HG03108 (cell line): ENCODE results near the gene SERPINB10.

Experiments
- ATAC-seq: cut with Tn5 transposase; IDR thresholded peaks from one replicate; pipeline ENCODE4 v1.9.1; 2021; ENCODE audit warnings: moderate library complexity; ENCODE audit not compliant: unreplicated experiment

Gene SERPINB10, protein sequence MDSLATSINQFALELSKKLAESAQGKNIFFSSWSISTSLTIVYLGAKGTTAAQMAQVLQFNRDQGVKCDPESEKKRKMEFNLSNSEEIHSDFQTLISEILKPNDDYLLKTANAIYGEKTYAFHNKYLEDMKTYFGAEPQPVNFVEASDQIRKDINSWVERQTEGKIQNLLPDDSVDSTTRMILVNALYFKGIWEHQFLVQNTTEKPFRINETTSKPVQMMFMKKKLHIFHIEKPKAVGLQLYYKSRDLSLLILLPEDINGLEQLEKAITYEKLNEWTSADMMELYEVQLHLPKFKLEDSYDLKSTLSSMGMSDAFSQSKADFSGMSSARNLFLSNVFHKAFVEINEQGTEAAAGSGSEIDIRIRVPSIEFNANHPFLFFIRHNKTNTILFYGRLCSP

DNA sequence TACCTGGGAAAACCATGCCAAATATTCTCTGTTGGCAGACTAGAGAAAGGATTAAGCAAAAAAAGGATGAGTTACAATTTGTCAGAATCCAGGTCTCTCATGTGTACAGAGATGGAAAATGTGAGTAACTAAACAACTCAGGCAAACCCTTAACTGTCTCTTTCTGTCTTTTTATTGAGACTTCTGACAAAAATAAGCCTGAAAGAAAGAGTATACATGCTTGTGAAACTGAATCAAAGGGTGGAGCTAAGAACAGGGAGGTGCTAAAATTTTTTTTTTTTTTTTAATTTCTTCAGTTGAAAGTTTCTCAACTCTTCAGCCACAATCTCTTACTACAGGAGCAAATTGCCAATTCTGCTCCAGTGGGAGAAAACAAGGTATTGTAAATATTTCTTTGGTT is at the start of gene SERPINB10:
SERPINB10 (plus strand) TSS at position 295 of the 400 bp plus-strand sequence. CDS start 7,553 bp downstream, outside the sequence.
- ATAC-seq: peak; percentile 54

DNA sequence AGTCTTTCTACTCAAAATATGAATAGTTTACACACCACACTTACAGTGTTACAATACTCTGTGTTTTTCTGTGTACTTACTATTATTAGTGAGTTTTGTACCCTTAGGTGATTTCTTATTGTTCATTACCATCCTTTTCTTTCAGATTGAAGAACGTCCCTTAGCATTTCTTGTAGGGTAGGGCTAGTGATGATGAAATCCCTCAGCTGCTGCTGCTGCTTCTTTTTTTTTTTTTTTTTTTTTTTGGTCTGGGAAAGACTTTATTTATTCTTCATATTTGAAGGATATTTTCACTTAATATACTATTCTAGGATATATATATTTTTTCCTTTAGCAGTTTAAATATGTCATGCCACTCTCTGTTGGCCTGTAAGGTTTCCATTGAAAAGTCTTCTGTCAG is 49.3 kb upstream of the SERPINB10 start:
- ATAC-seq: no peak

DNA sequence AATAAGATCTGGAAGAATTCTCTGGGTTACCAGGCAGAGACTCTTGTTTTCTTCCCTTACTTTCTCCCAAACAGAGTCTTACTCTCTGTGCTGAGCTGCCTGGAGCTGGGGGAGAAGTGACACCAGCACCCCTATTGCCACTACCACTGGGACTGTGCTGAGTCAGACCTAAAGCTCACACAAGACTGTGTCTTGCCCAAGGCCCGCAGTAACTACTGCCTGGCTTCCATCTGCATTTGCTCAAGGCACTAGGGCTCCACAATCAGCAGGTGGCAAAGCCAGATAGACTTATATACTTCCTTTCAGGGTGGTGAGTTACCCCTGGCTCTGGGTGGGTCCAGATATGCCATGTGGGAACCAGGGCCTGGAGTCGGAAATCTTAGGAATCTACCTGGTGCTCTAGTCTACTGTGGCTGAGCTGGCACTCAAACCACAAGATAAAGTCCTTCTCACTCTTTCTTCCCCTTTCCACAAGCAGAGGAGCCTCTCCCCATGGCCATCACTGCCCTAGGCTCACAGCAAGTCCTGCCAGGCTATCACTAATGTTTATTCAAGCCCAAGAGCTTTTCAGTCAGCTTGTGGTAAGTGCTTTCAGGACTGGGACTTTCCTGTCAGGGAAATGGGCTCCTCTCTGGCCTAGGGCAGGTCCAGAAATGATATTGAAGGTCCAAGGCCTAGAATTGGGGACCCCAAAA is 47.8 kb upstream of the SERPINB10 start:
- ATAC-seq: no peak

DNA sequence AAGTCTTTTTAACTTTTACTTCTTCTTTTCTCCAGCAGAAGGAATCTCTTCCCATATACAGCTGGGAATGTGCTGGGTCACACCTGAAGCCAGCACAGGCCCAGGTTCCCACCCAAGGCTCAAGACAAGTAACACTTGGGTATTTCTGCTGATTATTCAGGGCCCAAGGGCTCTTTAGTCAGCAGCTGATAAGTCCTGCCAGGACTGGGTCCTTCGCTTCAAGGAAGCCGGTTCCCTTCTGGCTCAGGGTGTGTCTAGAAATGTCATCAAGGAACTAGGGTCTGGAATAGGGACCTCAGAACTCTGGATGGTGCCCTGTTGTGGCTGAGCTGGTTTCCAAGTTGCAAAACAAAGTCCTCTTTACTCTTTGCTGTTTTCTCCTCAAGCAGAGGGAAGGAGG is 47.2 kb upstream of the SERPINB10 start:
- ATAC-seq: no peak

DNA sequence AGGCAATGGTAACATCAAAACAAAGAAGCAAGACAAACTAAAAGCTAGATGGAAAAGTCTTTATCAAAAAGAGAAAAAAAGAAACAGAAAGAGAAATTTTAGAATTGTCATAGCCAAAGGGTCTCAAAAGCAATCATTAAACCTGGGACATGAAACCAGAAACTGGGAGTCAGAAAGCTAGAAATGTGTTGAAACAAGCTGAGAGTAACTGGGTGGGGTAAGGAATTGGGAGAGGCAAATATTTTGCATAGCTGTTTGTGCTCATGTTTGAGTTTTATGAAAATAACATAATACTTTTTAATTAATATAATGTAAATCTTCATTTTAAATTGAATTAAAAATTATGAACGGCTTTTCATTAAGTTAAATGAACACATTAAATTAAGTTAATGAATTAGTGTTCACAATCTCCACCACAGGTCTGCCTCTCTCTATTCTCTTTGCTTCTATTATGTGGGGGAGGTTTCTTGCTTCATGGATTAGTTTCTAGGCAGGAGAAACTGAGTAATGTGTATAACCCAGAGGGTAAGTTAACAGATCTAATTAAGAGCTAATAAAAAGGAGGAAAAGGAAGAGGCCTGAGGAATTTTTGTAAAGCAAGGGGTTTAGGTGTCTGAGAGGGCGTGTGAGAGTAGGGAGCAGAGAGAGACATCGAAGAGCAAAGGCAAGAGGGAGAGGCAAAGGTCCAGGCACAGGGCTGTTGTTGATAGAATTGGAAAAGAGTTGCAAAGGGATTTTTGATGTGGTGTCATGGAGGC is 40.2 kb upstream of the SERPINB10 start:
- no peak for ATAC-seq

DNA sequence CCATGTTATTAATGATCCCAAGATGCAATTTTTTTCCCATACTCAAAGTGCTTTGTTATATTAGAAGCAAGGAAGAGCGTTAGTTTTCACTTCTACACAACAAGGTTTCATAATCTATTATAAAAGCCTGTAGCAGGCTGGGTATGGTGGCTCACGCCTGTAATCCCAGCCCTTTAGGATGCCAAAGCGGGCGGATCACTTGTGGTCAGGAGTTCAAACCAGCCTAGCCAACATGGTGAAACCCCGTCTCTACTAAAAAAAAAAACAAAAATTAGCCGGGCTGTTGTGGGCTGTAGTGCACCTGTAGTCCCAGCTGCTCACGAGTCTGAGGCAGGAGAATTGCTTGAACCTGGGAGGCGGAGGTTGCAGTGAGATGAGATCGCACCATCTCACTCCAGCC is 39.2 kb upstream of the SERPINB10 start:
- ATAC-seq: no peak

DNA sequence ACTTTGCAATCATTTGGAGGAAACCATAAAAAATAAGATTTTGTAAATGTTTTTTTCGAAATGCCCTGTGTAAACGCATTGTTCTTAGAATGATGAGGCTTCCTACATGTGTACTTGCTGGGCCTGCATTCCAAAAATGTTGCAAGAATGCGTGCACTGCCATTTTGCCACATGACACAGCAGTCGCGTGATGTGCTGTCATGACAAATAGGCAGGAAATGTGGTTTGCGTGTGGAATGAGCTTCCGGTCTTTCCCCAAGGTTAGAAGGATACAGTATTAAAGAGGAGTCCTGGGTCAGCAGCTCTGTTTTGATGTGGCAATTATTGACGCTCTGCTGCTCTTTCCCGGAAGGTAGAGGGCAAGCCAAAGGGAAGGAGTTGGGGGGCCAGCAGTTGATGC is 38.4 kb upstream of the SERPINB10 start:
- no peak for ATAC-seq

DNA sequence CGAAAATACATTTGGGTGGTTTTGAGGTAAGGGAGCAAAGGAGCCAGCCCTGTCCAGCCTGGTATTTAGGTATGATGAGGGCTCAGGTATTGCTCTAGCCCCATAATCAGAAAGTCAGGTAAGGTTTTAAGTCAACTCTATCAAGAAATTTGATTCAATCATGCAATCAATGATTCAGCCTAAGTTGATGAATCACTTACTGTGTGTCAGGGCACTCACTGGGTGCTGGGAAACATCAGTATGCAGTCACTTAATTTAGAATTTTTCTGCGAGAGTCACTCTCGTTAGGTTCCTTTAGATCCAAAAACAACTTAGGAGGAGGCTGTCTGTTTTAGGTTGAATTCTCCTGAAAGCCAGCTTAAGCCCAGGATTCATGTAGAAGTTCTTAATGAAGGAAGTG is 37.9 kb upstream of the SERPINB10 start:
- no peak for ATAC-seq

DNA sequence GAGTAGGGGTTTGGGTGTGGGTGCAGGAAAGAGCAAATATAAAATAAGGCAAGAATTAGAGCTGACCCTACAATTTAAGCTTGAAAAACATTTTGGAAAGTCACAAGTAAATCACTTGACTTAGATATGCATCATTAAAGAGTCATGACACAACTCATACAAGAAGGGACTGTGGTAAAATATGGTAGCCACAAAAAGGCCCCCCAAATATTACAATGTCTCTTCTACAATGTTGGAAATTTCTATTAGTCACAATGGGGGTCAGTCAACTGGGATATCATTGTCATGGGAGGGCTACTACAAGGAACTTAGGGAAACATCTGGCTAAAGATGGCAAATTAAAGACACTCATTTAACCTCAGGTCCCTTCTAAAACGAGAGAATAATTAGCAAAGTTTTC is 35.9 kb upstream of the SERPINB10 start:
- no peak for ATAC-seq

DNA sequence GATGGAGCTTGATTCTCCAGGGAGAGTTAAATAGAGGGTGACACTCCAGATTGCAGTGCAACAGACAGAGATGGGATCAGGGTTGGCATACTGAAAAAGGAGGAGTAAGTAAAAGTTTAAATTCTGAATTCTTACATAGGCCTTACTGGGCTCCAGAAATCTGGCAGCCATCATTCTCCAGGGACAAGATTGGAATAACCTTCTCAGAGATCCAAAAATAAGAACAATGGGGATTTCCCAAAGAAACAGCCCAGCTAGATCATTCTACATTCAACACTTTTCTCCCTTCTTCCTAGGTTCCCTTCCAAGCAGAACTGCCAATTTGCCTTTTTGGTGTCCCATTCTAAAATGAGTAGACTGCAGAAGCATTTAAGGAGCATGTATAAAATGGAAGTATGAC is 35.2 kb upstream of the SERPINB10 start:
- ATAC-seq: no peak

DNA sequence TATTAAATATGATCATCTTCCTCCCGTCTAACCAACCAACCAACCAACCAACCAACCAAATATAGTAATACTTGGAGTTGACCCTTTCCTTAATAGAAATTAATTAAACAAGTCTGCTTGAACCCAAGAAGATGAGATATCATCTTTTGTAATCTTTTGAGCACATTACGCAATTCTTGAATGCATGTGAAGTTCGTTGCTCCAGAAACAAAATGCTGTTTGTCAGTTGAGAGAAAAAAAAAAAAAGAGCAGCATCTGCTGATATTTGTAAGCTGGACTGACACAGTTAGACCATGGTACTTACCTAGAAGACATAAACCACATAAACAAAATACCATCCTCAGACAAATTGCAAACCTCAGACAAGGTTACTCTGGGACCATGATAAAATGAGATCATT is 29.4 kb upstream of the SERPINB10 start:
- ATAC-seq: no peak

DNA sequence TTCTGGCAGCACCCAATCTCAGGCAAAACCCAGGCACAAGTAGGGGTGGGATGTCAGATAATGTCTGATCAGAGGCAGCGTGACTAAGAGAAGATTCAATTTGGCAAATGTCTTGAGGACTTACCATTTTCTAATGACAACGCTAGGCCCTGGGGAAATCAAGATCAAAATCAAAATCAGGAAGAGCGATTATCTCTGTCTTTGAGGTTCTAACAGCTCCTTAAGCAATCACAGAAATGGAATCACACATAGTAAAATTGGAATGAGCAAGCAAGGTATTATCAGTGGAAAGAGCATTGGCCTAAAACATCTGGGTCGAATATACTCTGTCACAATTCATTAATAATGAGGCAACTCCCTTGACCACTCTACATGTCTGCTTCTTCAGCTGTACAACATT is 28.8 kb upstream of the SERPINB10 start:
- ATAC-seq: no peak

DNA sequence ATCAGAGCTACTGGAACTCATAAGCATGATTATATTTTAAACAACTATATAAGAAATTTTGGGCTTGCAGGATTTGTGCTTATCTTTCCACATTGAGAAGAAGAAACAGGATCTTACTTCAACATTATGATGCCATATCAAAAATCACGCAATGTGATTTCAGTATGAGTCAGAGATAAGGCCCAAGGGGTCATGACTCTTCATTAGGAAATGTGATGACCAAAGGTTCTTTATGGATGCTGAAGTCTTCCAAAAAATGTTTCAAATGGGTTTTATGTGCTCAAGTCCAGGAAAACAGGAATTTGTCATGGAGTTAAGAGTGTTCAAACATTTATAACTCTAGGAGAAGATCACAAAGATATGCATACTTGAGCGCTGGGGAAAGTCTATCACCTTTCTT is 28.0 kb upstream of the SERPINB10 start:
- no peak for ATAC-seq

DNA sequence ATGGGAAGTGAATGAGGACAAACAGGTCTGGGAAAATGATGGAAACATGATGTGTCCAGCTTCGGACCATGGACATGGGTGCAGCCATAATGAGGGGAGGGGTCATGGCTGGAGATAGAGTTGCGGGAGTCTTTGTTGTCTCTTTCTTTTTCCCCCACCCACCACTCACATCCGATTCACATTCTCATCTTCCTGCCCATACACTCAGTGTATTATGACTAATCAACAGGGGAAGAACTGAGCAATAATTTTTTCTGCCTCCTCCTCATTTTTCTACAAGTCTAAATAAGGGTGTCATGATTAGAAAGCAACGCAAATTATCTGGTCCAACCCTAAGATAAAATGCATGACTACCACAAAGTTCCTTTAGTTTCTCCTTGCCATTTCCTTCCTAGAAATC is 25.9 kb upstream of the SERPINB10 start:
- no peak for ATAC-seq

DNA sequence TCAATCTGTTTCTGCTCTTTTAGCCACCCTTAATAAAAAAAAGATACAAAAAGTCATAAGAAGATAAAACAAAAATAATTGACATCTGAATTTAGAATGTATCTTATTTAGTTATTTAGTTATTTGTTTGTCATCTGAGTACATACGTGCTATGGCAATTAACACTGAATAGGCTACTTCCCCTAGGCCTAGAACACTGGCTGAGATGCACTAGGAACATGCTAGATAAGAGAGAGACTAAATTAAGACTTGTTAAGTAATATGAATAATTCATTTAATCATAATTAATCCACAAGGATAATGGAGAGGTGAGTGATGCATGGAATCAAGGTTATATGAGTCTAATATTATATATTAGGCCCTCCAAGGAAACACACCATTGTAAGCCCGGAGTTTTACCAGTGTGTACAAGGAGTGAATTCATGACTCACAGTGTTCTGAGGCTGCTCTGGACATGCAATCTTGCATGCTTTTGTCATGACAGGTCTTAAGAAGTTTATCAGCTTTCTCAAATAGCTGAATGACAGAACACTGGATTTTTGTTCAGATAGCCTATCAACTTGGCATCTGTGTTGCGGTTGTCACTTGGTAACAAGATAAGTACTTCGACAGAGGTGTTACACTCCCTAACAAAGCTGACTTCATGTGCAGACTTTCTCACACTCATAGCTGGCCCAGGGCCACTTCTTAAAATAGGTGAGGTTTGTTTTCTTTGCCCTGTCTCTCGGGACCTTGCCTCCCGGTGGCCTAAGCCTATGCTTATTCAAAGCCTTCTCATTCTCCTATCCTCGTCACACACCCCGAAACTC is 25.2 kb upstream of the SERPINB10 start:
- no peak for ATAC-seq

DNA sequence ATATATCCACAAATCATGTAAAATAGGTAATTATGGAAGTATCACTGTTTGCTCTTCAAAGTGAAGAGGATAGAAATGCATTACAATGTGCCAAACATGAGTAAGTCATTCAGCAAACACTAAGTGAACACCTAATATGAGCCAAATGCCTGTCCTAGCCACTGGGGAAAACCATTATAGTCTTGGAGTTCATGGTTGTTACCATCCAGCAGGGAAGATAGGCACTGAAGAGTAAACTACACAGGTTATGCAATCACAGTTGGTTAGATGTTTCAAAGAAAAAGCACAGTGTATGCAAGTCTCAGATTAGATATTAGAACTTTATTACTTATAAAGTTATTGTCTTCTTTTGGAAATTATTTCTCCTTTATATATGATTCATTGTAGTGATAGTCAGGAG is 24.1 kb upstream of the SERPINB10 start:
- no peak for ATAC-seq

DNA sequence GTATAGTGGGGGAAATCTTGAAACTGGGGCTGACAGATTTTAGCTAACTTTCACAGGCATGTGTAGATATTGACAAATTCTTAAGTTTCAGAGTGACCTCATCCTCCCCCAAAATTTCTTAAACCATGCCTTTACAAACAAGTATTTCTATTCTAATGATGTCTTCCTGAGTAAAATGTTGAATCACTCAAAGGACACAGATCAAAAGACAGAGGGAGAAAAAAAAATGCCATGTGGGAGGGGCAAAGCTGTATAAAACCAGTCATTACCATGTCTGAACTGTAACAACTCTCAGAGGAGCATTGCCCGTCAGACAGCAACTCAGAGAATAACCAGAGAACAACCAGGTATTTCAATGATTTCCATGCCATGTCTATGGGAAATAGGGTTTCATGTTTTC is 20.3 kb upstream of the SERPINB10 start, which contains the start of gene SERPINB2:
SERPINB2 (plus strand) TSS at position 282 of the 400 bp plus-strand sequence. CDS start 3,740 bp downstream, outside the sequence.
- no peak for ATAC-seq

DNA sequence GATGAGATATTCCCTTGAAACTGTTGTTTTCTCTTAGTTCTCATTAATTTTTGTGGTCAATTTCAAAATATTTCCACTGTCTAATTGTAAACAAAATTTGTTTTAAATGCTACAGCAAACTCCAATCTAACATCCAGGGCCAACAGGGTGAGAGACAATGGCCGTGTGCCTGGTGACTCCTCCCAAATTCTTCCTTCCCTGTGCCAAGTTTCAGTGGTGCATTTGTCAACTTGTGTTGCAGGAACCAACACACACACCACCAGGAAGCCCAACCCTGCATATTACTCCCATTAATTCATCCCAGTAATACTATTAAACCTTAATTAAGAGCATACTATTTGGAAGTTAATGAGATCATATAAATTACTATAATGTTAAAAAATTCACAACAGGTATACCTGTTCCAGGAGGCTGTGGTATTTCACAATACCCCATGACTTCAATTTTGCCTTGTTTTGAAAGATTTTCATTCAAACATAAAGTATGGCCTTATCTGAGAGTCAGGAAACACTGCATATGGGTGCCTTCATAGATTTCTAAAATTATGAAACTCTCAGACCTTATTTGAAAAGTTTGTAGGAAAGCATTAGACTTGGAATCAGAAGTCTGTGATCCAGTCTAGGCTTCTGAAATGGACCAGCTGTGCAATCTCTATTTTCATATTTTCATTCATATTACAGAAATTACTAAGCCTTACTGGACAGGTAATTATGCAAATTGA is 19.1 kb upstream of the SERPINB10 start:
- ATAC-seq: no peak

DNA sequence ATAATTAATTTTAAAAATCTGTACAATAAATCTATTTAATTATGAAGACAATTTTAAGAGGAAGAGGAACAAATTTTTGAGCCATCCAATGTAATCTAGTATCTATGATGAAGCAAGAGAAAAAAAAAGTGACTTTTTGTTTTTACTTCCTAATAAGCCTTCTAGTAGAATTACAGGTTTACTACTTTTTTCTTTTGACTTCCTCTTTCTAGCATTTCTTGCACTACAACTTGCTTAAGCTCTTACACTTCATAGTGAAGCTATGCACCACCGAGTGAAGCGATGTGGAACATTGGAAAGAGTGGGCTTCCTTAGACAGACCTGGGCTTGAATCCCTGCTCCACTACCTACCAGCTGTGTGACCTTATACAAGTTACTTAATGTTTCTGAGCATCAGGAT is 18.1 kb upstream of the SERPINB10 start:
- no peak for ATAC-seq
